Sigmoid colon (tissue), 7 donors: ENCODE measurements around the gene GRPEL1. TPM values are rescaled to one million over a fixed set of nuclear protein-coding genes. Genes with fewer than 3 reads are reported as not detected.

Experiments
- DNase-seq: peaks from one replicate; pipeline ENCODE4 v3.0.0-alpha.2; 2019
- H3K27ac ChIP-seq, 4 donors: fragments of 200-600 bp; sonication (generic); one replicate each; pipeline ENCODE4 v1.5.1; 2016 to 2019; ENCODE audit warnings: mild to moderate bottlenecking in 1 of 4
- H3K27me3 ChIP-seq, 3 donors: fragments of 200-600 bp; sonication (generic); one replicate each; pipeline ENCODE4 v1.5.1; 2019; ENCODE audit warnings: mild to moderate bottlenecking in 1 of 3
- H3K36me3 ChIP-seq, 4 donors: fragments of 200-600 bp; sonication (generic); one replicate each; pipeline ENCODE4 v1.5.1; 2016 to 2019
- H3K4me1 ChIP-seq, 4 donors: fragments of 200-600 bp; sonication (generic); one replicate each; pipeline ENCODE4 v1.5.1; 2017 to 2019
- H3K4me3 ChIP-seq, 4 donors: fragments of 200-600 bp; sonication (generic); one replicate each; pipeline ENCODE4 v1.5.1; 2017 to 2019; ENCODE audit warnings: mild to moderate bottlenecking in 2 of 4, moderate library complexity in 1 of 4
- H3K9me3 ChIP-seq, 4 donors: fragments of 200-600 bp in 3 of 4; sonication (generic) in 3 of 4; one replicate each; pipeline versions ENCODE4 v1.5.1 to v1.6.1; 2013 to 2019
- CTCF ChIP-seq, 4 experiments: fragments of 450-650 bp in 3 of 4; fragments of 200-600 bp in 1 of 4; IDR thresholded peaks; one replicate each; pipeline ENCODE4 v1.5.1; 2016 to 2019; ENCODE audit warnings: antibody characterized with exemption in 4 of 4, mild to moderate bottlenecking in 3 of 4, moderate library complexity in 2 of 4
- EP300 ChIP-seq, 4 donors: sonication (generic); formaldehyde crosslinking; IDR thresholded peaks; one replicate each; pipeline ENCODE4 v1.6.1; 2017; ENCODE audit warnings: antibody characterized with exemption in 4 of 4
- POLR2A ChIP-seq, 2 donors: fragments of 450-650 bp; IDR thresholded peaks; one replicate each; pipeline ENCODE4 v1.6.1; 2016; ENCODE audit warnings: antibody characterized with exemption in 2 of 2, mild to moderate bottlenecking in 2 of 2, moderate library complexity in 2 of 2
- POLR2AphosphoS5 ChIP-seq, 4 donors: sonication (generic); formaldehyde crosslinking; IDR thresholded peaks; one replicate each; pipeline ENCODE4 v1.6.1; 2017; ENCODE audit warnings: antibody characterized with exemption in 4 of 4
- WGBS, 2 donors: extraction: QIAGEN DNeasy Blood & Tissue Kit; methylation state at CpG; one replicate each; pipeline ENCODE4 v1.1.7; 2013; 5-methylcytosine and 5-hydroxymethylcytosine counted together
- intact Hi-C: fragments of 100-400 bp; cut with DNase I; formaldehyde crosslinking; loops from one replicate; pipeline ENCODE4 v1.15.1; 2023
- polyA plus RNA-seq, 3 donors: library from polyadenylated mRNA; stranded (reverse); fragments of 200-250 nt; gene quantifications; one replicate each; pipeline ENCODE4 v1.2.3, GENCODE V29; 2013
- total RNA-seq, 4 donors: library from RNA; depleted of rRNA; stranded (reverse); fragments of >200 nt; gene quantifications; one replicate each; pipeline ENCODE4 v1.1.0, GENCODE V29; 2016
- donor health status: healthy with polysubstance abuse.
- donor health status: Bipolar disorder and iron deficiency.
- donor health status: healthy.

GRPEL1 gene
- total and polyA plus RNA-seq, 7 donors: 7.5 to 34.7 (median 23.2) TPM

- Histone ChIP-seq H3K4me3 (no peak overlapping the region), H3K27me3 (no peaks in the 10 kb centered on the region), H3K36me3 (peaks cover 23 to 57% (median 43%) of the 10 kb centered on the region in 4 donors), H3K9me3 (no peaks in the 10 kb centered on the region), H3K27ac (no peak overlapping the region), H3K4me1 (peaks cover 0 to 26% (median 19%) of the 10 kb centered on the region in 4 donors)
- TF ChIP-seq POLR2A (IDR thresholded peaks at IDR 0.05) (no peak), CTCF (IDR thresholded peaks at IDR 0.05) (no peak), POLR2AphosphoS5 (IDR thresholded peaks at IDR 0.05) (no peak), EP300 (IDR thresholded peaks at IDR 0.05) (no peak)
- 87 to 95% methylated on average over 10 of the region's 10 CpGs for WGBS, 2 donors
- intact Hi-C loops: no loop called here
- peak; percentile 56 for DNase-seq
These were observed 11.9 kb downstream of the GRPEL1 start for GRCh38 chr4:7055990-7056325.

- intact Hi-C loops: no loop called here
- DNase-seq: peak; percentile 35
- no peaks in the 10 kb centered on the region for H3K9me3 ChIP-seq
- no peaks in the 10 kb centered on the region for H3K27me3 ChIP-seq
- H3K36me3 ChIP-seq: peaks cover 18 to 51% (median 37%) of the 10 kb centered on the region in 4 donors
- H3K4me3 ChIP-seq: no peak overlapping the region
- no peak overlapping the region for H3K27ac ChIP-seq
- peaks cover 0 to 30% (median 19%) of the 10 kb centered on the region in 4 donors for H3K4me1 ChIP-seq
- no peak for TF ChIP-seq CTCF (IDR thresholded peaks at IDR 0.05)
- no peak for TF ChIP-seq EP300 (IDR thresholded peaks at IDR 0.05)
- no peak for TF ChIP-seq POLR2AphosphoS5 (IDR thresholded peaks at IDR 0.05)
- TF ChIP-seq POLR2A (IDR thresholded peaks at IDR 0.05): no peak
- 93 to 95% methylated on average over 31 of the region's 31 CpGs for WGBS, 2 donors
These were observed 12.5 kb downstream of the GRPEL1 start for GRCh38 chr4:7055111-7055989.

- 97% methylated on average over 52 of the region's 52 CpGs for WGBS, 2 donors
- H3K4me3 ChIP-seq: no peak overlapping the region
- TF ChIP-seq POLR2AphosphoS5 (IDR thresholded peaks at IDR 0.05) (no peak), CTCF (IDR thresholded peaks at IDR 0.05) (no peak), POLR2A (IDR thresholded peaks at IDR 0.05) (no peak), EP300 (IDR thresholded peaks at IDR 0.05) (no peak)
- no peaks in the 10 kb centered on the region for H3K27me3 ChIP-seq
- peaks cover 18 to 40% (median 27%) of the 10 kb centered on the region in 4 donors for H3K36me3 ChIP-seq
- peaks cover 0 to 34% (median 19%) of the 10 kb centered on the region in 4 donors for H3K4me1 ChIP-seq
- H3K9me3 ChIP-seq: no peaks in the 10 kb centered on the region
- intact Hi-C loops: no loop called here
- H3K27ac ChIP-seq: peak overlapping the region in 1 of 4 donors; percentile 79
- no peak for DNase-seq
These were observed 13.6 kb downstream of the GRPEL1 start for GRCh38 chr4:7054106-7054880.

- WGBS, 2 donors: 66 to 85% methylated on average over 20 of the region's 20 CpGs
- peaks cover 0 to 34% (median 19%) of the 10 kb centered on the region in 4 donors for H3K4me1 ChIP-seq
These were observed 14.7 kb downstream of the GRPEL1 start for GRCh38 chr4:7052923-7053715.

More at GRCh38 chr4:7052923-7053715, 14.7 kb downstream of the GRPEL1 start:
- Histone ChIP-seq H3K27me3 (no peaks in the 10 kb centered on the region), H3K4me3 (no peak overlapping the region), H3K9me3 (no peaks in the 10 kb centered on the region), H3K27ac (peak overlapping the region in 3 of 4 donors; percentile 68 to 79 (median 72)), H3K36me3 (peaks cover 18 to 35% (median 27%) of the 10 kb centered on the region in 4 donors)
- intact Hi-C loops: no loop called here
- peak in 1 of 4 donors; percentile 18 for TF ChIP-seq POLR2AphosphoS5 (IDR thresholded peaks at IDR 0.05)
- TF ChIP-seq POLR2A (IDR thresholded peaks at IDR 0.05): no peak
- TF ChIP-seq CTCF (IDR thresholded peaks at IDR 0.05): no peak
- no peak for TF ChIP-seq EP300 (IDR thresholded peaks at IDR 0.05)
- DNase-seq: peak; percentile 77
